PC-3 (cell line): Measurements from ENCODE around the gene PCCA.

Experiments
- CTCF ChIP-seq: fragments of 300-600 bp; sonication (generic); conservative IDR thresholded peaks from 2 replicates; pipeline ENCODE4 v1.5.1; 2017; ENCODE audit warnings: antibody characterized with exemption, low read depth, mild to moderate bottlenecking, low read length
- EZH2 ChIP-seq: fragments of 300-600 bp; sonication (generic); IDR thresholded peaks from one replicate; pipeline ENCODE4 v1.6.1; 2017; ENCODE audit warnings: antibody characterized with exemption, mild to moderate bottlenecking, low read length; ENCODE audit not compliant: unreplicated experiment
- EZH2phosphoT487 ChIP-seq: fragments of 300-600 bp; sonication (generic); IDR thresholded peaks from 2 replicates; pipeline ENCODE4 v1.6.1; 2018; ENCODE audit warnings: mild to moderate bottlenecking, antibody characterized with exemption, low read length, borderline replicate concordance

GRCh38 chr13:100130930-100131511, 42.1 kb downstream of the PCCA start:
- TF ChIP-seq CTCF: no peak
- no peak for TF ChIP-seq EZH2
- TF ChIP-seq EZH2phosphoT487: no peak
